Activated gamma-delta T cell treated with anti-CD3 and anti-CD28 coated beads, Interleukin-2, amount 50 U/mL, for 16 hours (primary cell): Measurements from ENCODE around the gene FN1.
A peak's percentile ranks its signal among the peaks of the same experiment; 100 is the strongest.
"Not testable (repeated sequence)": the region's sequence is repeated elsewhere in the genome, so short reads cannot be mapped to it uniquely, and the experiment has no call there.

ENCODE experiments used
- DNase-seq: peaks from one replicate; pipeline ENCODE4 v3.0.0-alpha.2; 2020; ENCODE audit warnings: low read depth

Gene FN1

DNA sequence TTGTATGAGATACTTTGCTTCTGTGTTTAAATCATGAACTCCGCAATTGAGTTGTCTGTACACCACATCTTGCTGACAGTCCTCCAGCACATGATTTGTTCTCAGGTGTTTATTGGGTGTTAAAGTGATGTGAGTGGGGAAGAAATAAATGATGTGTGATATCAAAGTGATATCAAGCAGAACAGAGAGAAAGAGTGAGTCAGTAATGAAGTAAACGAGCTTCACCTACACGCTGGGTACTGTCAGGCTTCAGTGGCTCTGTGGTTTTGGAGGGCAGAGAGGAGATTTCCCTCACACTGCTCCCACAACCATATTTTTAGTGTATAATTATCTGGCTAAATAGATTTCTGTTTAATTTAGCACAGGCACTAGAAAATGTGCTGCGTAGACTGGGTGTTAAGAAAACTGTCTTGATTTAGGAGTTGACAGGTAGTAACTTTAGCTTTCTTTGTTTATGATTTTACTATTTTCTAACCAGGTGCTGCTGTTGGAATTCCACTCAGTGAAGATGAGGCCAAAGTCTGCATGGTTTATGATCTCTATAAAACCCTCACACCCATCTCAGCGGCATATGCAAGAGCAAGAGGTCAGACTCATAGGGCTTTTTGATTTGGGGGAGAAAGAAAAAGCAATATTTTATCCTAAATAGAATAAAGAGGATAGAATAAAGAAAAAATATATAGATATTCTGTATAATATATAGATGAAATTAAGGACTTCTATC lies 102.8 kb downstream of the FN1 start:
- DNase-seq: no peak

DNA sequence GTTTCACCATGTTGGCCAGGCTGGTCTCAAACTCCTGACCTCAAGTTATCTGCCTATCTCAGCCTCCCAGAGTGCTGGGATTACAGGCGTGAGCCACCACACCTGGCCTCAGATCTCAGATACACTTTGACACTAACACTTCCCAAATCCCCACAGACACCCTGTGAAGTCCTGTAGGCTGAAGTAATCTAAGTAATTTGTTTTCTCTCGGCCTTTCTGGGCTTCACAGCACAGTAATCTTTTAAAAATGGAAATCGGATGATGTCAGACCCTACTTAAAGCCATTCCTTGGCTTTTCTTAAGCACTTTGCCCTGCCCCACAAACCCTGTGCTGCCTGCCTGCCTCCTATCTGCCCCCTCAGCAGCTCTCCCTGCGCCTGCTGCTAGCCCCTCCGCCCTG lies 107.8 kb downstream of the FN1 start:
- DNase-seq: no peak

DNA sequence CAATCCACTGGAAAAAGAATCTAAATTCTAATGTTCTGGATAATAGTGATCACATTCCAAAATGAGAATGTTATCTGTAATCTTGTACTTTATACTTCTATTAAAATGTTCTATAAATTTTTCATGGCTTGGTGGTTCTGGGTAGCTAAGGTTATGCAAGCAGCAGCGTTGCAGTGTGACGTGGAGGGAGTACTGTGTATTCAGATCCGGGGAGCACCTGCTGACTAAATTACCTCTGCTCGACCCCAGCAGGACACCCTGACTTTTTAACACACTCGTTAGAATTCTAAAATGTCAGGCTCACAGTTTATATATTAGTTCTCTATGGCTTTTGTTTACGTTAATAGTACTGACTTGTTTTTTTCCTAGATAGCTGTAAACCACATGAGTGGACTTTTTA lies 111.1 kb downstream of the FN1 start:
- no peak for DNase-seq

DNA sequence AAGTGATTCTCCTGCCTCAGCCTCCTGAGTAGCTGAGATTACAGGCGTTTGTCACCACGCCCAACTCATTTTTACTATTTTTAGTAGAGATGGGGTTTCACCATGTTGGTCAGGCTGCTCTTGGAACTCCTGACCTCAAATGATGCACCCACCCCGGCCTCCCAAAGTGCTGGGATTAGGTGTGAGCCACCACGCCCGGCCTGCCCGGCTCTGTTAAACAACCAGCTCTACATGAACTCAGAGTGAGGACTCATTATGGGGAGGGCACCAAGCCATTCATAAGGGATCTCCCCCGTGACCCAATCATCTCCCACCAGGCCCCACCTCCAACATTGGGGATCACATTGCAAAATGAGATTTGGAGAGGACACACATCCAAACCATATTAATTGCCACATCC lies 115.2 kb downstream of the FN1 start:
- no peak for DNase-seq

DNA sequence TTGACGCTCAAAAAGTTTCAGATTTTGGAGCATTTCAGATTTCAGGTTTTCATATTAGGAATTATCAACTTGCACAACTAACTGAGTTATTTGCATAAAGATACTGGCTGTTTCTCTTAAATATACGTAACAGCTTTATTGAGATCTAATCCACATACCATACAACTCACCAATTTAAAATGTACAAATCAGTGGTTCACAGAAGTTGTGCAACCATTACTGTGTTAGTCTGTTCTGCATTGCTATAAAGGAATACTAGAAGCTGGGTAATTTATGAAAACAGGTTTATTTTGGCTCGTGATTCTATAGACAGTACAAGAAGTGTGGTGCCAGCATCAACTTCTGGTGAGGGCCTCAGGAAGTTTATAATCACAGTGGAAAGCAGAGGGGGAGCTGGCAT lies 115.8 kb downstream of the FN1 start:
- DNase-seq: no peak

DNA sequence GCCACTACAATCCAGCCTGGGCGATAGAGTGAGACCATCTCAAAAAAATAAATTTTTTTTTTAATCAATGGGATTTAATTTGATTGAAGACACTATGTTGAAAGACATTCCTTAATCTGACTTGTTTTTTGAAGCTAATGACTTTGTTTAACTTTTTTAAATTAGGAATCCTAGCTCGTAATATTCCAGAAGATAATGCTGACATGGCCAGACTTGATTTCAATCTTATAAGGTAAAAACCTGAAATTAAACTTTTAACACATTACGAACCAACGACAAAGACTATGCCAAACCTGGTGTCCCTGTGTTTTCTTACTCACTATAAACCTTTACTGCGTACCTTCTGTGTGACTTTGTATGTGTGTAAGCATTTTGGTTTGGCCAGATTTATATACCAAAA lies 116.4 kb downstream of the FN1 start:
- DNase-seq: no peak

DNA sequence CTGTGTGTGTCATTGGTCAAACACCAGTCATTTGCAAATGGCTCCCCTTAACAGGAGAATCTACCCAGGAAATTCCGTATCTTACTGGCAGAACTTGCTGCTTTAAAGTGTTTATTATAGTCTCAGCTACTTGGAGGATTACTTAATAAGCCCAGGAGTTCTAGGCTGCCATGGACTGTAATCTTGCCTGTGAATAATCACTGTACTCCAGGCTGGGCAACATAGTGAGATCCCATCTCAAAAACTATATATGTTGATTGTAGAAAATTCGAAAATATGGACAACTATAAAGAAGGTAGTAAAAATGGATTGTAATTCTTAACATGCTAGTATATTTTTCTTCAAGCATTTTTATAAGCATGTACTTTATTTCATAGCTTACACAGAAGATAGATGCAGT lies 119.5 kb downstream of the FN1 start:
- DNase-seq: no peak

DNA sequence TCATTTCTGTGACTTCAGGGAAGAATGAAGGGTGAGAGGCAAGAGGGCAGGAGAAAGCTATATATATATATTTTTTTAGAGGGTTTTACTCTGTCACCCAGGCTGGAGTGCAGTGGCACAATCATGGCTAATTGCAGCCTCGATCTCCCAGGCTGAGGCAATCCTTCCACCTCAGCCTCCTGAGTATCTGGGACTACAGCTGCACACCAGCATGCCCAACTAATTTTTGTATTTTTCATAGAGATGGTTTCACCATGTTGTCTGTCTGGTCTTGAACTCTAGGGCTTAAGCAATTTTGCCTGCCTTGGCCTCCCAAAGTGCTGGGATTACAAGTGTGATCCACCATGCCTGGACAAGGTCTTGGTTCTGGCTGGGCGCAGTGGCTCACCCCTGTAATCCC lies 120.6 kb downstream of the FN1 start:
- DNase-seq: no peak

DNA sequence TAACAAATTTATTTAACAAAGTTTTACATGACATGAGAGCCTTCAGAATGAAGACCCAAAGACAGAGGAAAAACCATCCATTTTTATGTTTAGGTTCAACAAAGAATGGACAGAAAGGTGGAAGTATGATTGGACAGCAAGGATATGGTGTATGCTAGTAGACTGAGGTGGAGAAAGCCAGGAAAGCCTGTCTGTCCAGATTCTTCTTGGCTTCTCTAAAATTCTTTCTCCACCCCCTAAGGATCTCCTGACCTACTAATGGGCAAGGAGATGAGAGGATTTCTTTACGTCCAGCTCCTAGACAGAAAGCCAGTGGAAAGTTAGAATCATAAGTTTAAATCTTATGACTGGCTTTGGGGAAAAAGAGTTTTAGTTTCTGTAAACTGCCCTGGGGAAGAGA lies 121.0 kb downstream of the FN1 start:
- DNase-seq: no peak

DNA sequence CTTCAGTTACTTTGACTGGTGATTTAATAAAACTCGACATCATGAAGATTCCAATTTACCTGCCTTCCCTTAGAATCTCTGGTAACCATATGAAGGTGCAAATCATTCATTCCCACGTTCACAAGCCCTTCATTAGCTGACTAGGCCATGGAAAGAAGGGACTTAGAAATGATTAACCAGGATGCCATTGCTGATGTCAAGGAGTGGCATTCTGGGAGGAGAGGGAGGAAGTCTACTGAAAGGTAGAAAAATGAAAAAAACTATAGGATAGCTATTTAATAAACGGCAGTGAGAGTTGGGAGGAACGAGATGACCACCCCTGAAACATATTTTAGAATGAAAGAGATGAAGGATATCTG lies 122.6 kb downstream of the FN1 start:
- no peak for DNase-seq

DNA sequence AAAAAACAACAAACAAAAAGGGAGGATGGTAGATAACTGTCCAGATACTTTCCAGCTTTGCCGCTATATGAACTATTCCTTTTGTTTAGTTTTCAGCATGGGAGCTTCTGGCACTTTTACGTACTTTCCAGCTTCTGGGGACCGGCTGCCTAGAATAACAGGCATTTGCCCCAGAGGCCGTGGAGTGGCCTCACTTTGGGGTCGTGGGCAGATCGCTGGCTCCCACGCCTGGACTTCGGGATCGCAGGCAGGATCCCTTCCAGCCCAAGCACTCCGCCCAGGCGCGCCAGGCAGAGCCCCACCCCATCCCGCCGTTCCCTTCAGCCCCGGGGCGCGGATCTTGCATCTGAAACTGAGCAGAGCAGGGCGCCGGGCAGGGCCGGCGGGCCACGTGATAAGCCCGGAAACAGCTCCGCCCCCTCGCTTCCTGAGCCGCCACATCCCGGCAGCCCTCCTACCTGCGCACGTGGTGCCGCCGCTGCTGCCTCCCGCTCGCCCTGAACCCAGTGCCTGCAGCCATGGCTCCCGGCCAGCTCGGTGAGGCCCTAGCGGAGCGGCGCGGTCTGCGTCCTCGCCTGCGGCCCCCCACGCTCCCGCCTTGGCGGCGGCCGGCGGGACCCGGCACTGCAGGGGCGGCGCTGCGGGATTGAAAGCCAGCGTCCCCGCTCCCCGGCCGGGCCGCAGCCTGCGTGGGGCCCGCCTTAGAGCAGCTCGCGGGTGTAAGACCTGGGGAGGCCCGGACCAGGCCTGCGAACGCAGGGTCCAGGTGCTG lies 124.1 kb downstream of the FN1 start, which contains the start of gene ATIC:
Gene ATIC, plus strand, starts transcription at position 435 of the 772 bp plus-strand sequence. Its CDS starts 84 bp downstream, at position 519.
- peak; percentile 83 for DNase-seq

DNA sequence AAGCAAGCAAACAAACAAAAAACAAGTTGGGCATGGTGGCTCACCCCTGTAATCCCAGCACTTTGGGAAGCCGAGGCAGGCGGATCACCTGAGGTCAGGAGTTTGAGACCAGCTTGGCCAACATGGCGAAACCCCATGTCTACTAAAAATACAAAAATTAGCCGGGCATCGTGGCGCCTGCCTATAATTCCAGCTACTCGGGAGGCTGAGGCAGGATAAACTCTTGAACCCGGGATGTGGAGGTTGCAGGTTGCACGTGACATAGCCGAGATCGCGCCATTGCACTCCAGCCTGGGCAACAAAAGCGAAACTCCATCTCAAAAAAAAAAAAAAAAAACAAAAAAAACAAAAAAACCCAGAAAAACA lies 124.6 kb downstream of the FN1 start:
- DNase-seq: not testable (repeated sequence)
